ENCODE results near the gene TADA3.

The TADA3 gene

DNA sequence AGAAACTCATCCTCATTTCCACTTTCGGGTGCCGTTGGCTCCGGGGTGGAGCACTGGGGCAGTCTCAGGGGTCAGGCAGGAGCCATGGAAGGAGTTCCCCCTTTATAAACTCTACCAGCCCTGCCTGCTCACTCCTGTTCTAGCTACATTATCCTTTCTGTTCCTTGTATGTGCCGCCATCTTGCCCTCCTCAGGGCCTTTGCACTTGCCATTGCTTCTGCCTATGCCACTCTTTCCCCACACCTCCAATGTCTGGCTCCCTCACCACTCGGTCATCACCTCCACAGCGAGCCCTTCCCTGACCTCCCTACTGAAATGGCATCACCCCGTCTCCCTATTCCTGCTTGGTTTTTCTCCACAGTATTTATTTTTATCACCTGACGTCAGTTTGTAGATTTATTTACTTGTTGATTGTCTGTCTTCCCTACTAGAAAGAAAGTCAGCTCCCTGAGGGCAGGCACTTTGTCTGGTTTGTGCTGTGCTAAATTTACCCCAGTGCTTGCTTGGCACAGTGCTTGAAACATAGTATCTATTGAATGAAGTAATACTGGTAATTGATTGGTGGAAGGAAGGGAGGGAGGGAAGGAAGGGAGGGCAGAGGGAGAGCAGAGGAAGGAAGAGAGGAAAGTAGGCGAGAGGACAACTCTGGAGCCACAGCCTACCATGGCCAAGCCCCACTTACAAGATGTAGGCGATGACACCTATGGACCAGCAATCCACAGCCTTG, 31.3 kb downstream of the TADA3 start:
- no peak for DNase-seq (ENCODE audit: low spot score)

DNA sequence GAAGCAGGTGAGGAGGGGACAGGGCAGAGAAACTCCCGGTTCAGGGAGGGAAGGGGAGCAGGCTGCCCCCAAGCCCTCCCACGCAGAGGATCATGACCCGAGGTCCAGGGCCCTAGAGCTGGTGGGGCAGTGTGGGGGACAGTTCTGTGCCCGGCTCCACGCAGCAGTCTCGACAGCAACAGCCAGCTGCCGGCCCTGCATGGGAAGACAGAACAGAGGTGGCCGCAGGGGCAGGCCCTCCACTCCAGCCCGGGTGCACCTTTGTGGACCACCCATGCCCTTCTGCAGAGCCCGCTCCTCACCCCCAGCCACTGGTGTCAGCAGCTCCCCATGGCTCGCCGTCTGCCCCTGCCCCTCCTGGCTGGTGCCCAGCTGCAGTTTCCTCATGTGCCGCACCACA, 34.8 kb downstream of the TADA3 start:
- DNase-seq (ENCODE audit: low spot score): no peak

- no peak for DNase-seq (ENCODE audit: low spot score)
Measured at GRCh38 chr3:9754678-9755077, 37.6 kb downstream of the TADA3 start.

DNA sequence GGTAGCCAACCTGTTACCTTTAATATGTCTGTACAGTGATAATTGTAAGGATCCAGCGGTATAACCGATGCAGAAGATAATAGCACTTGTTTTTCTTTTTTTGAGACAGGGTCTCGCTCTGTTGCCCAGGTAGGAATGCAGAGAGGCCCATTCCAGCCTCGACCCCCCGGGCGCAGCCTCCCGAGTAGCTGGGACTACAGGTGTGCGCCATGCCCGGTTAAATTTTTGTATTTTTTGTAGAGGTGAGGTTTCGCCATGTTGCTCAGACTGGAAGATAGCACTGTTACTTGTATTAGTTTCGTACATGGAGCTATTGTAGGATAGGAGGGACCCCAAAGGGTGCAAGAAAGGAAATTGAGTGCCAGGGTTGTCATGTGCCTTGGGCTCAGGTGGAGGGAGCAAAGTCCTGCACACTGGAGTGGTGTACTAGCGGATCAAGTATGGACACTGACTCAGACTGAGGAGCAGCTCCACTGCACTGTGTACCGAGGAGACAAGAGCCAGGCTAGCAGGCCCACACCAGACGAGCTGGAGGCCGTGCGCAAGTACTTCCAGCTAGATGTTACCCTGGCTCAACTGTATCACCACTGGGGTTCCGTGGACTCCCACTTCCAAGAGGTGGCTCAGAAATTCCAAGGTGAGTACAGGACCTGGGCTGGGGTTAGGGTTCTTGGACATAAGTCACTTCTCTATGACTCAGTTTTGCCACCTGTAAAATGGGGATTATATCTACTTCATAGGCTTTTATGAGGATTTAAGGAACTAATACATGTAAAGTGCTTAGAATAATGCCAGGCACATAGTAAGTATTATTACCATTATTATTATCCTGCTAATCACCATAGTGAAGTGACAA, 41.5 kb downstream of the TADA3 start:
- peak; percentile 57 for DNase-seq (ENCODE audit: low spot score)

GRCh38 chr3:9749645-9750555, 42.4 kb downstream of the TADA3 start, which contains the start of gene OGG1:
Gene OGG1 (plus strand): TSS chr3:9749952. CDS start chr3:9750287, 335 bp downstream.
- peak; percentile 99 for DNase-seq (ENCODE audit: low spot score)

DNA sequence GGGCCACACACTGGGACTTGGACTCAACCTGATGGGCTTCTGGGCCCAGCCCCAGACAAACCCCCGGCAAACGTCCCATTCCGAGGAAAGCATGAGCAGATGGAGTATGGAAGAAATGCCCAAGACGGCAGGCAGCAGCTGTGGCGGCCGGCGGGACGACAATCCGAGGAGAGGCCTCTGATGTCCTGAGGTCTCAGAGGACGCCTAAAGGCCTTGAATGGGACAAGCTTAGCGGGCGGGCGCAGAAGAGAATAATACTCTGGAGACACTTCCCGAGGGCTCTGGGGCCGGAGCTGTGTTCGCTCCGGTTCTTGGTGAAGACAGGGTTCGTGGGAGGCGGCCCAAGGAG, 43.0 kb downstream of the TADA3 start:
- DNase-seq (ENCODE audit: low spot score): no peak

DNA sequence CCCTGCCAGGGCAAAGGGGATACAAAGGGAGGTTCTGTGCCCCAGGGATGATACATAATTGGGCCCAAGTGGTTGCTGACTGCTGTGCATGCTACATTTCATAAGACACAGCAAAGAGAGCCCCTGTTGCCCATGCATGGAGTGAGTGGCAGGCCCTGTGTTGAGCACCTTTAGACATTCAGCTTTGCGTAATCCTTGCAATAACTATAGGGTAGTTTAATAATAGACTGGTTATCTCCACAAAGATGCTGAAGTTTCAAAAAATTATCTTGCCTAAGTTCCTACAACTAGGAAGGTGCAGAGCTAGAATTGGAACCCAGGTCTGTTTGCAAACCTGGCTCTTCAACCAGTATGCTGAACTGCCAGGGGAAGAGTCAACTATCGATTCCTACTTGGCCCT, 44.2 kb downstream of the TADA3 start:
- no peak for DNase-seq (ENCODE audit: low spot score)

- DNase-seq (ENCODE audit: low spot score): no peak
Measured at GRCh38 chr3:9747267-9747666, 45.0 kb downstream of the TADA3 start.

- no peak for DNase-seq (ENCODE audit: low spot score)
Measured at GRCh38 chr3:9746330-9746729, 45.9 kb downstream of the TADA3 start.

DNA sequence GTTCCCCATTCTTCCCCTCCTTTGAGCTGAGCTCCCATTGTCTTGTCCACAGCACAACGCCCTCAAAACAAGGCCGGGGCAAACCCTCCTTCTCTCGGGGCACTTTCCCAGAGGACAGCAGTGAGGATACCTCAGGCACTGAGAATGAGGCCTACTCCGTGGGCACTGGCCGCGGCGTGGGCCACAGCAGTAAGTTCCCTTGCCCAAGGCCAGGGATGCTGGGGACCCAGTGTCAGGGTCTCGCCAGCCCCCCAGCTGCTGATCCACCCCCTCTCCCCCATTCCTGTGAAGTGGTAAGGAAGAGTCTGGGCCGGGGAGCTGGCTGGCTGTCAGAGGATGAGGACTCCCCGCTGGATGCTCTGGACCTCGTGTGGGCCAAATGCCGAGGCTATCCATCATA, 46.8 kb downstream of the TADA3 start:
- no peak for DNase-seq (ENCODE audit: low spot score)

DNA sequence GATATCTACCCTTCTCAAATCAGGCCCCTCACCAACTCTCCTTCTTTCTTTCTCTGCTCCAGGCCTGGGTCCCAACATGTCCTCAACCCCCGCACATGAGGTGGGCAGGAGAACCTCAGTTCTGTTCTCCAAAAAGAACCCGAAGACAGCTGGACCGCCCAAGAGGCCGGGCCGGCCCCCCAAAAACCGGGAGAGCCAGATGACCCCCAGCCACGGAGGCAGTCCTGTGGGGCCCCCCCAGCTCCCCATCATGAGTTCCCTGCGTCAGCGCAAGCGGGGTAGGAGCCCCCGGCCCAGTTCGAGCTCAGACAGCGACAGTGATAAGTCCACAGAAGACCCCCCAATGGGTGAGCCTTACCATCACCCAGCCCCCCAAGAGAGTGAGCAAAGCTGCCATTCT, 48.1 kb downstream of the TADA3 start:
- no peak for DNase-seq (ENCODE audit: low spot score)

- DNase-seq (ENCODE audit: low spot score): no peak
Measured at GRCh38 chr3:9743548-9743947, 48.7 kb downstream of the TADA3 start.

DNA sequence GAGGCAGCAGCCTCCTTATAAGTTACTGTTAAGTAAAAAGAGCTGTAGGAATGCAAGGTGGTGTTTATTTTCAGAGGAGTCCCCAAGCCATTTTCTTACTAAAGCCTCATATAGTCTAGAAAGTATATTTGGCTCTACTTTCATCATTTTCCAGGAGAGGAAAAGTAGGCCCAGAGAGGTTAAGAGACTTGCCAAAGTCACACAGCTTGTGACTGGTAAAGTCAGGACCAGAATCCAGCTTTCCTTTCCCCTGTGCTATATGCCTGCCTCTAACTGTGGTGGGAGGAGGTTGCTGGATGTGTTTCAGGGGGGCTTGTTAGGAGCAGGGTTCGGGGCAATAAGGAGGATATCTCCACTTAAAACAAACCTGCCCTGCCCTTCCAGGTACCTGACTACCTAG, 49.7 kb downstream of the TADA3 start:
- no peak for DNase-seq (ENCODE audit: low spot score)

DNA sequence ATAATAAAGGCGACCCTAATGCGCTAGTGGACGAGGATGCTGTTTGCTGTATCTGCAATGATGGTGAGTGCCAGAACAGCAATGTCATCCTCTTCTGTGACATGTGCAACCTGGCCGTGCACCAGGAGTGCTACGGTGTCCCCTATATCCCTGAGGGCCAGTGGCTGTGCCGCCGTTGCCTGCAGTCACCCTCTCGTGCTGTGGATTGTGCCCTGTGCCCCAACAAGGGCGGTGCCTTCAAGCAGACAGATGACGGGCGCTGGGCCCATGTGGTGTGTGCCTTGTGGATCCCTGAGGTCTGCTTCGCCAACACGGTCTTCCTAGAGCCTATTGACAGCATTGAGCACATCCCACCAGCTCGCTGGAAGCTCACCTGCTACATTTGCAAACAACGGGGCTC, 53.1 kb downstream of the TADA3 start:
- DNase-seq (ENCODE audit: low spot score): no peak

GRCh38 chr3:9736831-9737230, 55.4 kb downstream of the TADA3 start:
- no peak for DNase-seq (ENCODE audit: low spot score)

DNA sequence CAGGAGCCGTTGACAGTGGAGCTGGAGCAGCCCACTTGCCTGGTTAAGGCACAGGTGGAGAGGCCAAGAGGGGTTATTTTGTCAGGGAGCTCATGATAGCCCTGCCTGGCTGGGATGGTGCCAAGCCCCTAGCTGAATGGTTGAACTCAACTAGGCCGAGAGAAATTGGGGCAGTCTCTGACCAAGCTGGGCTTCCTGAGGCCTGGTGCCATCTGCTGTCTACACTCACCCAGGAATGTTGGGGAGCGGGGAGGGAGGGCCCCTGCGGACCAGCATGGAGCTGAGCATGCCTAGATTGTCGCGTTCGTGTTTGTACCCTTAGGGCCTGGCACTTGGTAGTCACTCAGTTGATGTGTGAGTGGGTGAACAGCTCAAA, 59.5 kb downstream of the TADA3 start:
- DNase-seq (ENCODE audit: low spot score): no peak

DNA sequence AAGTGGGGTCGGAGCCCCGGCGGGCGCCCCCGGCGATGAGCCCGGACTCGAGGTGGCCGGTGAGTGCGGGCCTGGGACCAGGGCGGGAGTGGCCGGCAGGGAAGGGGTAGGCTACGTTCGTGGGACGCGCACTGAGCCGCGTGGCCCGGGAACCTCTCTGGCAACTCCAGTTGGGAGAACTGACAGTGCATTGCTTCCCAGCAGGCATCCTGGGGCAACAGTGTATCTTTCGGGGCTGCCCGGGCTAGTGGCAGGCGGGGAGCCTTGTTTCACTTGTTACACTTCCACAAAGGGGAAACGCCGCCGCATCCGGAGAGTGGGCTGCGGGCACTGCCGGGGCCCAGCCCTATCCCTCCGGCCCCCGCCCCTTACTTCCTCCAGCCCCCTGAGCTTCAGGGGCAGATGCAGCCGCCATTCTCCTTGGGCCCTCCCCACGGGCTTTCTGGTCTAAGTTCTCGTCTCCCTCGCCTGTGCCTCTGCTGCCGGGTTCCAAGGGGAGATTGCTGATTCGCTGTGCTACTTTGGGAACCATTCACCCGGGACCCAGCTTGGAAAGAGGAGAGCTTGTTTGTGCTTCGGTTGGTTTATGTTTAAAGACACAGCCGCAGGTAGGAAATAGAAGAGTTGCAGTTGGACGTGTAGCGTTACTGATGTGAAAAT, 60.1 kb downstream of the TADA3 start:
- peak; percentile 49 for DNase-seq (ENCODE audit: low spot score)

GRCh38 chr3:9731206-9732079, 60.8 kb downstream of the TADA3 start, which contains the start of gene BRPF1:
Gene BRPF1 (plus strand): TSS chr3:9731735. CDS start chr3:9734141, 2,406 bp downstream.
- peak; percentile 98 for DNase-seq (ENCODE audit: low spot score)

DNA sequence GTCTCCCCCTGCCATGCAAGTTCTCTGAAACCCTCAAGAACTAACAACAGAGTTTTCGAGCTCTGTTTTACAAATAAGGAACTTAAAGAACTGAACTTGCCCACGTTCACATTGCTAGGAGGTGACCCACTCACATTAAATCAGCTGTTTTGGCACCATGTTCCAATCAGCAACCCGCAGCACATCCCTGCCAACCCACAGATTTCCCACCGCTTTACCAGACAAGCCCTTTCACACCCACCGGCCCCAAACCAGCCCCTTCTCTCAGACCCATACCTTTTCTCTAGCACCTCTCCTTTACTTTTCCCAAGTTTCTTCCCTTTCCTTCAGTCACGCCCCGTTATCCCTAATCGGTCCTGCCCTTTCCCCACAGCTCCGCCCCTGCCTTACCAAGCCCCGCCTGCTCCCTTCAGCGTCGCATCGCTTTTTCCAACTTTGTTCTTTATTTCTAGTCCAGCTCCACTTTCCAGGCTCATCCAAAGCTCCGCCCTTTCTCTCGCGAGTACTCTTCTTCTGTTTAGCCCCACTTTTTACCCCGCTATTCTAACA, 61.5 kb downstream of the TADA3 start:
- no peak for DNase-seq (ENCODE audit: low spot score)

Data from NAMALWA (cell line).